NCI-H748 (cell line): Measurements from ENCODE around the gene ZNF607.
A peak's percentile ranks its signal among the peaks of the same experiment; 100 is the strongest.
"Not testable (repeated sequence)": the region's sequence is repeated elsewhere in the genome, so short reads cannot be mapped to it uniquely, and the experiment has no call there.

Source experiments
- DNase-seq: peaks from one replicate; lab custom pipeline; 2025; ENCODE audit not compliant: unreplicated experiment; lab: John Stamatoyannopoulos, UW

Gene ZNF607

DNA sequence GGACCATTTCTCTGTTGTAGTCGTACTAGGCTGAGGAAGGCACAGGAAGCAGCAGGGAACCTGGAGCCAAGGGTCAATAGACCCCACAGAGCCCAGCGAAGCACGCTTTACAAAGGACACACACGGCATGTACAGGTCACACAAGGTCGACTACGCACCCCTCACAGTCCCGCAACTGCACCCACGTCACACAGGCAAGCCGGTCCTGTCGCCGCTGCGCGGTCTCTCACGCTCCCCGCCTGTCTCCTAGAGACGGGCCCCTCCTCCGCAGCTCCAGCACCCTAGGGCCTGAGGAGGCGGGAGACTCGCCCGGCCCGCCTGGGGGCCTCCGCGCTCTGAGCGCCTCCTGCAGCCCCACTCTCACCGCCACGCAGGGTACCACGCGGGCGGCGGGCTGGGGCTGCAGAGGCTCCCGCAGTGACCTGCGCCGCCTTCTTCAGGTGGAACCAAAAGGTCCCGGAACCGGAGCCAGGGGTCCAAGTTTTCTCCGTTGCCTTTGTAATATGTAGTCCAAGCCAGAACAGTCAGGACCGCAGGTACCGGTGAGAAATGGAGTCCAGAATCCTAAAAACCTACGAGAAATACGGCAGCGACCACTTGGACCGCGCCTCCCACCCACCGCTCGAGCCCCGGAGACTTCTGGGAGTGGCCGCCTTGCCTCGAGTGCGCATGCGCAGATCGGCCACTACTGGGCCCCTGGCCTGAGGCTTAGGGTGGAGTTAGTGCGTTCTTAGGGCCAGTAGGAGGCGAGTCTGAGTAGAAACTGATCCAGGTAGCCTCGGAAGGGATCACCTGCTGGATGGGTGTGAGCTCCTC lies at the start of gene ZNF607:
Gene ZNF607 (minus strand): TSS at position 651 of the 816 bp plus-strand sequence. CDS start 8,143 bp downstream, outside the sequence.
- peak; percentile 98 for DNase-seq

- no peak for DNase-seq
Observed at GRCh38 chr19:37763488-37763887, 43.9 kb upstream of the ZNF607 start.

DNA sequence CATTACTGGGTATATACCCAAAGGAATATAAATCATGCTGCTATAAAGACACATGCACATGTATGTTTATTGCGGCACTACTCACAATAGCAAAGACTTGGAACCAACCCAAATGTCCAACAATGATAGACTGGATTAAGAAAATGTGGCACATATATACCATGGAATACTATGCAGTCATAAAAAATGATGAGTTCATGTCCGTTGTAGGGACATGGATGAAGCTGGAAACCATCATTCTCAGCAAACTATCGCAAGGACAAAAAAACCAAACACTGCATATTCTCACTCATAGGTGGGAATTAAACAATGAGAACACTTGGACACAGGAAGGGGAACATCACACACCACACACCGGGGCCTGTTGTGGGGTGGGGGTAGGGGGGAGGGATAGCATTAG lies 38.1 kb upstream of the ZNF607 start:
- DNase-seq: not testable (repeated sequence)

GRCh38 chr19:37738371-37738770 lies 18.8 kb upstream of the ZNF607 start:
- no peak for DNase-seq

GRCh38 chr19:37725181-37725580 lies 5.6 kb upstream of the ZNF607 start:
- no peak for DNase-seq

DNA sequence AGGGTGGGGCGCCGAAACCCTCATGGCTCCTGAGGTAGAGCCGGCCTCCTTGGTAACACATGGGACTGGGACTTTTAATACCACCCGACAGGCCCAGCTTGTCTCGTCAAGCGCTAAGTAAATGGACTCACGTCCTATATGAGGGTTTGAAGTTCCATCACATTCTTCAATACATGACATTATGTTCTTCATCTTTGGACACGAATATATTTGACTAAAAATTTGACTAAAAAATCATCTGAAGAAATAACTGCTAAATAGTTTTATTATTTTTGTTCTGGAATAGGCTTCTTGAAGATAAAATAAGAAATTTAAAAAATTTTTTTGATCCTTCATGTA lies 335 bp upstream of the ZNF607 start:
- no peak for DNase-seq

DNA sequence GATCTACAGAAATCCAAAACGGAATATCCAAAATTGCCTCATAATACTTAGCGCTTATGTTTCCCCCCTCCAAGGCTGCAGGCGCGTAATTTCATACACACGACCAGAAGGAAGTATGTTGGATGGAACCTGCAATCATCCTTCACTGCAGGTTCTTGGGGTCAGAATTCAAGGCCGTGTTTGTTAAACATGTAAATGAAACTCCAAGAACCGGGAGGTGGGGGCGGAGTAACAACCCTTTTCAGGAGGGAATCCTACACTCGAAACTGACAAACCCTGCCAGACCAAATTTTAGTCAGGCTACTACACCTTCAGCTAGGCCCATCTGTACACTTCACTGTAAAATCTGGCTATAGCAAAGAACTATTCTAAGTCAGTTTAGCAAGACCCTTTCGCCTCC lies 1.3 kb downstream of the ZNF607 start:
- no peak for DNase-seq

DNA sequence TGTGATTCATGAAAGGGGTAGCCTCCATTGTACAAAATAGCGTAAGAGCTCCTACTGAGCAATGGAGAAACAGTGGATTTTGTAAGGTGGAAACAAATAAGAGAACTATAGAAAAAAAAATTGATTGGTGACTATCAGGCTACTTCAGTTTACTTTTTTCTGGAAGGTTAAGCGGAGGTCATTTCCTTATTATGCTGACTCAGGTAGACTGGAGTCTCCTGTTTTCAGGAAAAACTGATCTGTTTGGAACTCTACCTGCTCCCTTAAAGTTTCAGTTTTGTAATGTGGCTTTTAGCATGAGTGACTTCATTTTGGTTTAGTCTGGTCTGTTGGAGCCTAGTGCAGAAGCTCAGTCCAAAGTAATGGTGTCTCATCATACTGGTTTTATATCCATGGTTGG lies 3.4 kb downstream of the ZNF607 start:
- DNase-seq: no peak

GRCh38 chr19:37706052-37706605 lies 13.4 kb downstream of the ZNF607 start:
- DNase-seq: no peak

GRCh38 chr19:37699057-37699456 lies 20.5 kb downstream of the ZNF607 start:
- no peak for DNase-seq

- no peak for DNase-seq
Observed at GRCh38 chr19:37698216-37698615, 21.3 kb downstream of the ZNF607 start.

- no peak for DNase-seq
Observed at GRCh38 chr19:37695144-37695899, 24.2 kb downstream of the ZNF607 start.

DNA sequence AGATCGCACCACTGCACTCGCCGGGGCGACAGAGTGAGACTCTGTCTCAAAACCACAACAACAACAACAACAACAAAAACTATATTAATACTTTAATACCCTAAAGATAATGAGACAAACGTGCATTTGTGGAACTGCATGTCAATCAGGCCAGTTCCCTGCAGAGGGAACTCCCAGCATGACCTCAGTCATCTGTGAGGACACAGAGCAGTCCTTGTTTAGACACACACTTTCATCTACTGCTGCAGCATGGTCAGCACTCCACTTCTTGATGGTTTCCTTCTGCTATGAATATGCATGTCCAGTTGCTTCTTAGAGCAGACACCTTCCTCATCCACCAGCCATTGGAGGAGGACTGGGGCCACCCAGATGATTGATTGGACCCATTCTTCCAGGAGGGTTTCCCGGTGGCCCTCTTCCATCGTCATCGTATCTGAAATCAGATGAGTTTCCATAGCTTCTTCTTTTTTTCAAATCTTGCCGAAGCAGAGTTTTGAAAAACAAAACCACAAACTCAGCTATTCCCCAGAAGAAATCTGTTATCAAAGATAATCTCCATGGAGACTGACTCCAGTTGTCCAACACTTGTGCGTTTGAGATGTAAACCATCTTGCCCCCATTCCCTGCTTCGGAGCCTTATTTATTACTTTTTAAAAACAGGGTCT lies 26.5 kb downstream of the ZNF607 start:
- no peak for DNase-seq

DNA sequence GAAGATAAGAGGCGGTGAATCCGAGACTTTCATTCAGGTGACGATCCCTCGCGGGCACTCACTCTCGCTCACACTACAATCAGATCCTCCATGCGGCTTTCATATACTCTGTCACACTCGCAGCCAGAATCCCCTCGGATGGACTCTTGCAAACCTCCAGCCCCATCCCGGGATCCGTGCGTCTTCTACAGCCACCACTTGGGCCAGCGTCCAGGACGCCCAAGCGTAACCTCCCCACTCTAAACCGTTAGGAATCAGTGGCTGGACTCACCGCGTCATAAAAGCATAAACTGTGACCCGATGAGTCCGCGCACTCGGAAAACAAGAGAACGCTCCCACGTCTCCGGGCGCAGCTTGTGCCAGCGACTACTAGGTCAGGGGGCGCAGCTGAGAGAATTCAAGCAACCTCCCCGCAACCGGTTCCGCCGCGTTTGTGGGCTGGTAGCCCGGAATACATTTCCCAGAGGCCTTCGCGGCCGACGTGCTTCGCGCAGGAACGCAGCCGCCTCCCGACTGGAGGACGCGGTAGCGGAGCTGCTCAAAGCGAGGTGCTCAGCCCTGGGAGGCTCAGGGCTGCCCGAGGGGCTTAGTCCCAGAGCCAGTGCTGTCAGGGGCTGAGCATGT lies 27.6 kb downstream of the ZNF607 start:
- peak; percentile 74 for DNase-seq

- no peak for DNase-seq
Observed at GRCh38 chr19:37683520-37683919, 36.0 kb downstream of the ZNF607 start.

- no peak for DNase-seq
Observed at GRCh38 chr19:37669450-37669914, 50.1 kb downstream of the ZNF607 start.

- not testable (repeated sequence) for DNase-seq
Observed at GRCh38 chr19:37657157-37657556, 62.4 kb downstream of the ZNF607 start.

- peak; percentile 96 for DNase-seq
Observed at GRCh38 chr19:37655689-37656371, 63.7 kb downstream of the ZNF607 start.

GRCh38 chr19:37655301-37655688 lies 64.3 kb downstream of the ZNF607 start, which contains the start of gene ZFP30:
ZFP30 (minus strand) TSS chr19:37655465; CDS start chr19:37647822, 7,643 bp downstream.
- peak; percentile 94 for DNase-seq

DNA sequence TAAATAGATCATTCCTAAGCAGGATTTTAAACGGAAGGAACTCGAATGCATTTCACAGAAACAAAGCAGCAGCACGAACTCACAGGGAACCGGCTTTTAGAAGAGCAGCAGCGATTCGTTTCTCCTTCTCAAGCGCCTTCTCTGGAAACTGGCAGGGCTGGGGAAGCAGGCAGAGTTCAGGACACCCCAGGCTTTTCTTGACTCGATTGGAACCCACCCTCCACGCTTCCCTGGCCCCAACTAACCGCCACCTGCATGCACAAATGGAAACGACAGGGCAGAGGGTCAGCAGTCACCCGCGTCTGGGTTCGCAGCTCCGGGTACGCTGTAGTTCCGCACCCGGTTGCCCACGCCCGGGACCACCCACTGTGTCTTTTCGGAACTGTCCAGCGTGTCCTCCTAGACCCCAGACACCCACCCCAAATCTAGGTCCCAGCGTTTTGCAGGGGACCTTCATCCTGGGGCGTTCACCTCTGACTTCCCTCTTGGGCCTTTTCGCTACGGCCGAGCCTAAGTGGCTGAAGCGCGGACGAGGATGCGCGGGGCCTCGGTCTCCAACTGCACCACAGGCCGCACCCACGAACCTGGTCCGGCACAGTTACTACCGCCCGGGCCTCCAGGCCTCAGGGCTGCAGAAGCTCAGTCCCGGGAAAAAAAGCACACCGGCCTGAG lies 64.8 kb downstream of the ZNF607 start:
- DNase-seq: peak; percentile 83
